Loucy (cell line): ENCODE measurements around the gene CFAP100.

Experiments used
- H2AFZ ChIP-seq: fragments of 200-600 bp; sonication (generic); 2 replicates; pipeline ENCODE4 v1.6.0; 2016; ENCODE audit warnings: antibody characterized with exemption, mild to moderate bottlenecking, low read length, moderate library complexity
- H3F3A ChIP-seq: fragments of 200-600 bp; 2 replicates; pipeline ENCODE4 v1.6.0; 2016; ENCODE audit warnings: antibody characterized with exemption, low read depth, mild to moderate bottlenecking
- H3K27me3 ChIP-seq: fragments of 200-600 bp; sonication (generic); 2 replicates; pipeline ENCODE4 v1.6.1; 2014; ENCODE audit warnings: low read length, mild to moderate bottlenecking; ENCODE audit not compliant: insufficient read depth, poor library complexity, severe bottlenecking
- H3K36me3 ChIP-seq: fragments of 200-600 bp; sonication (generic); 2 replicates; pipeline ENCODE4 v1.6.1; 2016; ENCODE audit warnings: low read length; ENCODE audit not compliant: insufficient read depth
- H3K4me1 ChIP-seq: fragments of 200-600 bp; sonication (generic); 2 replicates; pipeline ENCODE4 v1.5.1; 2014; ENCODE audit warnings: low read length, mild to moderate bottlenecking; ENCODE audit not compliant: insufficient read depth, poor library complexity, severe bottlenecking
- H3K4me2 ChIP-seq: fragments of 200-600 bp; sonication (generic); 2 replicates; pipeline ENCODE4 v1.6.0; 2014; ENCODE audit warnings: antibody characterized with exemption, low read length, low read depth, mild to moderate bottlenecking; ENCODE audit not compliant: poor library complexity, severe bottlenecking
- H3K4me3 ChIP-seq: fragments of 200-600 bp; sonication (generic); 2 replicates; pipeline ENCODE4 v1.5.1; 2014; ENCODE audit warnings: low read length, mild to moderate bottlenecking, mixed read lengths; ENCODE audit not compliant: poor library complexity, severe bottlenecking
- H3K79me2 ChIP-seq: fragments of 200-600 bp; sonication (generic); 2 replicates; pipeline ENCODE4 v1.6.1; 2014; ENCODE audit warnings: low read length; ENCODE audit not compliant: insufficient read depth
- H3K9ac ChIP-seq: fragments of 200-600 bp; sonication (generic); 2 replicates; pipeline ENCODE4 v1.6.0; 2014; ENCODE audit warnings: mild to moderate bottlenecking, low read depth, low read length, moderate library complexity; ENCODE audit not compliant: poor library complexity, severe bottlenecking
- H3K9me2 ChIP-seq: fragments of 200-600 bp; sonication (generic); replicated peaks from 2 replicates; pipeline ENCODE4 v1.6.1; 2016; ENCODE audit warnings: low read depth, low read length, mixed read lengths
- H3K9me3 ChIP-seq: fragments of 200-600 bp; sonication (generic); 2 replicates; pipeline ENCODE4 v1.6.1; 2014; ENCODE audit warnings: mild to moderate bottlenecking, antibody characterized with exemption, low read length, low read depth; ENCODE audit not compliant: insufficient read depth
- H4K20me1 ChIP-seq: fragments of 200-600 bp; sonication (generic); 2 replicates; pipeline ENCODE4 v1.6.0; 2014; ENCODE audit warnings: antibody characterized with exemption, low read length, mild to moderate bottlenecking; ENCODE audit not compliant: insufficient read depth, poor library complexity, severe bottlenecking
- EZH2phosphoT487 ChIP-seq: fragments of 200-600 bp; IDR thresholded peaks from 2 replicates; pipeline ENCODE4 v1.6.1; 2018; ENCODE audit warnings: antibody characterized with exemption, mild to moderate bottlenecking, moderate library complexity, borderline replicate concordance
- TF ChIP-seq, protein P1 (sequence below): fragments of 200-600 bp; sonication (generic); conservative IDR thresholded peaks from 2 replicates; pipeline ENCODE4 v1.5.1; 2014; ENCODE audit warnings: mild to moderate bottlenecking, antibody characterized with exemption, low read length

Gene CFAP100

DNA sequence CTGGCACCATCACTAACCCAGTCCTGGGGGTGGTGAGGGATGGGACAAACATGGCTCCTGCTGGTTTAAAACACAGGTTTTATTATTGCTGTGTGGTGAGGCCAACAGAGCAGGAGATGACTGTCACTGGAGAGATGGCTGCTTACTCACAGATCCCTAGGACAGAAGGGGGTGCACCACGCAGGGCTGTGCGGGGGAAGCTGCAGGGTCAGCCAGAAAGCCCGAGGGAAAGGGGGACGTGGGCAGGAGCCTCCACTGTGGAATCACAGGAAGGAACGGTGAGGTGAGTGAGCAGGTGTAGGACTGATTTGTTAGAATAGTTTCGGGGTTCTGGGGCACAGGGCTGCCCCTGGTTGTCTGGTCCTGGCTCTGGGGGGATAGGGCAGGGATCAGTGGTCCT is 7.5 kb downstream of the CFAP100 start:
- no peaks in the 10 kb centered on the region for H3F3A ChIP-seq
- no peaks in the 10 kb centered on the region for H3K79me2 ChIP-seq
- no peaks in the 10 kb centered on the region for H3K9me3 ChIP-seq
- no peak overlapping the region for H3K4me3 ChIP-seq
- H3K4me2 ChIP-seq: no peak overlapping the region
- no peaks in the 10 kb centered on the region for H3K36me3 ChIP-seq
- no peak overlapping the region for H2AFZ ChIP-seq
- no peak for TF ChIP-seq EZH2phosphoT487
- TF ChIP-seq, protein P1, sequence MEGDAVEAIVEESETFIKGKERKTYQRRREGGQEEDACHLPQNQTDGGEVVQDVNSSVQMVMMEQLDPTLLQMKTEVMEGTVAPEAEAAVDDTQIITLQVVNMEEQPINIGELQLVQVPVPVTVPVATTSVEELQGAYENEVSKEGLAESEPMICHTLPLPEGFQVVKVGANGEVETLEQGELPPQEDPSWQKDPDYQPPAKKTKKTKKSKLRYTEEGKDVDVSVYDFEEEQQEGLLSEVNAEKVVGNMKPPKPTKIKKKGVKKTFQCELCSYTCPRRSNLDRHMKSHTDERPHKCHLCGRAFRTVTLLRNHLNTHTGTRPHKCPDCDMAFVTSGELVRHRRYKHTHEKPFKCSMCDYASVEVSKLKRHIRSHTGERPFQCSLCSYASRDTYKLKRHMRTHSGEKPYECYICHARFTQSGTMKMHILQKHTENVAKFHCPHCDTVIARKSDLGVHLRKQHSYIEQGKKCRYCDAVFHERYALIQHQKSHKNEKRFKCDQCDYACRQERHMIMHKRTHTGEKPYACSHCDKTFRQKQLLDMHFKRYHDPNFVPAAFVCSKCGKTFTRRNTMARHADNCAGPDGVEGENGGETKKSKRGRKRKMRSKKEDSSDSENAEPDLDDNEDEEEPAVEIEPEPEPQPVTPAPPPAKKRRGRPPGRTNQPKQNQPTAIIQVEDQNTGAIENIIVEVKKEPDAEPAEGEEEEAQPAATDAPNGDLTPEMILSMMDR: no peak
- no peaks in the 10 kb centered on the region for H3K27me3 ChIP-seq
- no peak overlapping the region for H3K9ac ChIP-seq
- H3K9me2 ChIP-seq: no peaks in the 10 kb centered on the region
- no peaks in the 10 kb centered on the region for H4K20me1 ChIP-seq
- no peaks in the 10 kb centered on the region for H3K4me1 ChIP-seq

DNA sequence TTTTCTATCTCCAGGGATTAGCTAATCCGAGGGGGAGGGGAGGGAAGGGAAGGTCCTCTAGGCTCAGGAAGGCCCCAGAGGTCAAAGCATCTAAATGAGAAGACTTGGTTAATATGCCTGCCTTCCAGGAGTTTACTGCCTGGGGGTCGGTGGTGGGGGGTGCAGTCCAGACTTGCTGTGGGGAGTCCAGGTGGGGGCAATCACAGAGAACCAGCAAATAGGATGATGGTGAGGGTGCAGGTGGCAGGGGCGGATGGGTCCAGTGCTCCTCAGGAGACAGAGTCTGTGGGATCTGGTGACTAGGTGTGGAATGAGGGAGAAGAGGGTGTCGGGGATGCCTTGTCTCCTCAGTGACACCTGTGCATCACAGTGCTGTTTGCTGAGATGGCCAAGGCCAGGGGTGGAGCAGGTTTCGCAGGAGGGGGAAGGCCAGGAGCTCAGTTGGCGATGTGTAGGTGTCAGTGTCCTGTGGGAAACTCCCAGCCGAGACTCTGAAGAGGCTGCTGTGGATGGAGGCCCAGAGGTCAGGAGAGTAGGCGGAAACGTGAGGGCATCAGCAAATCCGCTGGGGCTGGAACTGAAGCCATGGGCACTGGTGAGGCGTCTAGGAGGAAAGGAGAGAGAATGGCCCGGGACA is 8.1 kb downstream of the CFAP100 start:
- H4K20me1 ChIP-seq: no peaks in the 10 kb centered on the region
- H3K9me2 ChIP-seq: no peaks in the 10 kb centered on the region
- no peaks in the 10 kb centered on the region for H3K79me2 ChIP-seq
- no peaks in the 10 kb centered on the region for H3K4me1 ChIP-seq
- no peaks in the 10 kb centered on the region for H3K36me3 ChIP-seq
- no peaks in the 10 kb centered on the region for H3K27me3 ChIP-seq
- no peak overlapping the region for H3K9ac ChIP-seq
- no peak overlapping the region for H2AFZ ChIP-seq
- H3K4me3 ChIP-seq: no peak overlapping the region
- TF ChIP-seq, protein P1: no peak
- TF ChIP-seq EZH2phosphoT487: no peak
- no peaks in the 10 kb centered on the region for H3K9me3 ChIP-seq
- no peaks in the 10 kb centered on the region for H3F3A ChIP-seq
- H3K4me2 ChIP-seq: no peak overlapping the region

DNA sequence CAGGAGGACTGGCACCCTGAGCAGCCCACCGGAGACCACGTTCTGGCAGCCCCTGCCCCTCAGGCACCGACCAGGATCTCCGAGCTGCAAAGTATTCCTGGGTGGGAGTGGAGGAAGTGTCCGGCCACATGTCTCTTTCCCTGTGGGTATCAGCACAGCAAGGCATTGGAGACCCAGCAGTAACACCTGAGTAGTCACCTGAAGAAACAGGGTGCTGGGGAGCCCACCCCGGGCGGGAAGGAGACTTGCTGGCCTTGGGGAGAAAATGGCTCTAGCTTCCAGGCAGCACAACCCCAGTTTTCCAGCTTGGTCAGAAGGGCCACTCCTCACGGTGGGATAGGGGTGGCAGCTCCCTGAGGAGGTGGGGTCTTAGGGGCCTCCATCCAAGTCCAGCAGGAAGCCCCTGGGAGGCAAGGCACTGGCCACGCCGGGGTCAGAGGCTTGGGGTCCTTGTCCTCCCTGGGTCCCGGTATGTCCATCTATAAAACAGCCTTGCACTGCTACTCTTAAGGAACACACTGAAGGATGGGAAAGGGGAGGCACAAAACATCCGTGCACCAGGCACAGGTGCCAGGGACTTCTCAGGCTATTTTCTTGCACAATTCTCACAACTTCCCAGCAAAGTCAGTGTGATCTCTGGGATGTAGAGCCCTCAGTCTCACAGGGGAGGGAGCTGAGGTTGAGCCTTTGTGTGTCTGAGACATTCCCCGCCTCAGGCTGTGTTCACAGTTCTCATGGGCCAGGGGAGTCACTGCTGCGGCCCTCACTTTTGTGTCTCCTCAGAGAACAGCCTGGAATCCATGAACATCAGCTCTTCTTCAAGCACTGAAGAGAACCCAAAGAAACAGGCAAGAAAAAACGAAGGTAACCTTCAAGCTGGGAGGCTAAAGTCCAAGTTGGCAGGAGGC is 11.9 kb downstream of the CFAP100 start:
- H3K4me1 ChIP-seq: no peaks in the 10 kb centered on the region
- no peaks in the 10 kb centered on the region for H3F3A ChIP-seq
- H3K4me3 ChIP-seq: no peak overlapping the region
- no peaks in the 10 kb centered on the region for H4K20me1 ChIP-seq
- H3K79me2 ChIP-seq: no peaks in the 10 kb centered on the region
- no peak overlapping the region for H3K9ac ChIP-seq
- H2AFZ ChIP-seq: no peak overlapping the region
- H3K4me2 ChIP-seq: no peak overlapping the region
- no peaks in the 10 kb centered on the region for H3K9me2 ChIP-seq
- H3K27me3 ChIP-seq: no peaks in the 10 kb centered on the region
- H3K36me3 ChIP-seq: no peaks in the 10 kb centered on the region
- no peaks in the 10 kb centered on the region for H3K9me3 ChIP-seq
- no peak for TF ChIP-seq EZH2phosphoT487
- TF ChIP-seq, protein P1: no peak
